Measurements from ENCODE around the gene CSF3R.
A peak's percentile ranks its signal among the peaks of the same experiment; 100 is the strongest.
"Not testable (repeated sequence)": the region's sequence is repeated elsewhere in the genome, so short reads cannot be mapped to it uniquely, and the experiment has no call there.

The CSF3R gene

DNA sequence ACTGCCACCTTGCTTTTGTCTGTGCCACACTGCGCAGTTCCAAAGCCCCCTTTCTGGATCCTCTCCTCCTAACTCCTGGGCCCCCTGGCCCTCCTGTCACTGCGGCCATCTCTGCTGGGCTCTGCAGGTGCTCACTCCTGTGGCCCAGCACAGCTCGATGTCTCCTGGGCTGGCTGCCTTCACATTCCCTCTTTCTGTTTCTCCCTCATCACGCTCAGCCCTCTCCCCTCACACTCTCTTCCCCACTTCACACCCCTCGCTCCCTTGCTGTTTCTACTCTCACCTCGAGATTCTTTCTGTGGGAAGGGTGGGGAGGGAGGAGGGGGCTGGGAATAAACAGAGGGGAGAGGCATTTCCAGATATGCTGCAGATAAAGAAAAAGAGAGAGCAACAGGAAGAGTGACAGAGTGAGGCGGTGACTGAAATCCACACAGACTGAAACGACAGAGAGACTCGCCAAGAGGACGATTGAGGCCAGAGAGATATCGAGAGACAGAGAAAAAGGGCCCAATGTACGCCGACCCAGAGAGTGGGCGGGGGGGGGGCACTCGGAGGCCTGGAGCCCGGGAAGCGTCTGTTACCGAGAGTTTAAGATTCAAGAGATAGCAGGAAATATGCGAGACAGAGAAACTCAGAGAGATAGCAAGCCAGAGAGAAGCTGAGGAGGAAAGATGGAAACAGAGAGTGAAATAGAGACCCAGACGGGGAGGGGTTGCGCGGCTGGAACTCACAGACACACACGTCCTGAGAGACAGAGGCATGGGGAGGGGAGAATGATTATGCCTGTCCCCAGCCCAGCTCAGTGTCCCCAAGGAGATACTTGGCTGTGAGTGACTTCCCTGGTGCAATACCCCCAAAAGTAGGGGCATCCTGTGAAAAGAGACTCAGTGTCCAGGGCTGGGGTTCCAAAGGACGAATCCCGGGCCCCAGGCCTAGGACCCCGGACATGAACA lies 666 bp downstream of the CSF3R start:
- DNase-seq (ENCODE audit: low spot score): no peak

DNA sequence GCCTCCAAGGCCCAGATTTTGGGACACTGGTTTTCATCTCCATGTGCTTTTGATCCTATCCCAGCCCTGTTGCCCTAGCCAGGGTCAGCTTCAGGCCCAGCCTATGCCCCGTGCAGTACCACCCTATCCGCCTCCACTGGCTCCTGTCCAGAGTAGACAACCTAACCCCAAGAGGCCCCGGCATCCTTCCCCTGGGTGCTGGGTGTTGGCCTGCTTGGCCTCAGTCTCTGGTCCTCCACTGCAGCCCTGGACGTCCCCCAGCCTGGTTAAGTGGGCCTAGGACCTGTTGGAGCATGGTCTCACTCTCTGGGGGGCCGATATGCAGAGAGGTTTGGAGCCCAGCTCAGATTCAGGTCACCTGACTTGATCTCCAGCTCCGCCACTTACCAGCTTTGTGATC lies 1.6 kb downstream of the CSF3R start:
- DNase-seq (ENCODE audit: low spot score): no peak

DNA sequence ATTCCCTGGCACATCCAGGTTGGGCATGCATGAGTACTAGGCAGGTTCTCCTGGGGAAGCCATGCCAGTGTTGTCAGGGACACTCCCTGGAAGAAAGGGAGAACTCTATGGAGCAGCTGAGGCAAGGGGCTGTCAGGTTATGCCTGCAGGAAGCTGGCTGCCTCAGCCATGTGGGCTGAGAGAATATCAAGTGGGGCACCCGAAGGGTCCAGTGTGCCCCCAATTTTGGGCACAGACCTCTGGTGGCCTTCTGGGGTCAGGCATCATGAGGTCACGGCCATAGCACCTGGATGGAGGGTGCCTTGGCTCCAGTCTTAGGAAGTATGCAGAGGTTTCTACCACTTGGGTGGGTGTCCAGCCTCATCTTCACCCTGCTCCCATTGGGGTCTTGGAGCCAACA lies 2.6 kb downstream of the CSF3R start:
- no peak for DNase-seq (ENCODE audit: low spot score)

DNA sequence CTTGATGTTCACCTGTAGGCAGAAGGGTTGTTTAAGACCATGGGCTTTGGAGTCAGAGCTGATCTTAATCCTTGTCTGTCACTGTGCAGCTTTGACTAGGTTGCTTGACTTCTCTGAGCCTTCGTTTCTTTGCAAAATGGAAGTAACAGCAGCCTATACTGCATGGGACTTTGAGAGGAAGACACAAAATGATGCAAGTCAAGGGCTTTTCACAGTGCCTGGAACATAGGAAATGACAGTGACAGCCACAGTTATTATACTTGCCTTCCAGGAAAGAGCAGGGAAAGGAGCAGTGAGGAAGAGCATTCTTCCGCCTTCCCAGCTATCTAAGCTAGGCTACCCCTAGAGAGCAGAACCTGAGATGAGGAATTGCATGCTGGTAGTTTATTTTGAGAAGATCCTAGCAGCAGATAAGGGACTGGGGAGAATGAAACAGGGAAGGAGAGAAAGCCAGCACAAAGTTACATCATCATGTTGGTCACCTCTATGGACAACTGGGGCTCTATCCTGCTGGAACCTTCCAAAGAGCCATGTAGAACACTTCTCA lies 3.1 kb downstream of the CSF3R start:
- DNase-seq (ENCODE audit: low spot score): no peak

DNA sequence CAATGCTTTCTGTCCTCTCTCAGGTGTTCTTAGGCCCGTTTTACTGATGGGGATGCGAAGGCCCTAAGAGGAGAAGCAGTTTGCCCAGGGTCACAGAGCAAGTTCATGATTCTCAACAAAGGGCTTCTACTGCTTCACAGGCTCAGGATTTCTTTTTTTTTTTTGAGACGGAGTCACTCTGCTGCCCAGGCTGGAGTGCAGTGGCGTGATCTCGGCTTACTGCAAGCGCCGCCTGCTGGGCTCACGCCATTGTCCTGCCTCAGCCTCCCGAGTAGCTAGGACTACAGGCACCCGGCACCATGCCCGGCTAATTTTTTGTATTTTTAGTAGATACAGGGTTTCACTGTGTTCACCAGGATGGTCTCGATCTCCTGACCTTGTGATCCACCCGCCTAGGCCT lies 5.1 kb downstream of the CSF3R start:
- not testable (repeated sequence) for DNase-seq (ENCODE audit: low spot score)

DNA sequence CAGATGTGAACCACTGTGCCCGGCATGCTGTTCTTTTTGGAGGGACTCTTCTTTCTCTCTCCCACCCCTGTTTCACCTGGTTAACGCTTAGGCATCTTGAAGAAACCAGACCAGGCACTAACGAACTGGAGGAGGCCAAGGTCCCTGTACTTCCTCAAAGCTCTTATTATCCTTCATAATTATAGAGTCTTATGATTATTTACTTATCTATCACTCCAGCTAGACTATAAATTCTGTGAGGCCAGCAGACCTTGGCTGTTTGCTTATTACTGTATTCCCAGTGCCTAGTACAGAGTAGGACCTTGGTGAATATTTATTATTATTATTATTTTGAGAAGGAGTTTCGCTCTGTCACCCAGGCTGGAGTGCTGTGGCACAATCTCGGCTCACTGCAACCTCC lies 5.8 kb downstream of the CSF3R start:
- DNase-seq (ENCODE audit: low spot score): no peak

DNA sequence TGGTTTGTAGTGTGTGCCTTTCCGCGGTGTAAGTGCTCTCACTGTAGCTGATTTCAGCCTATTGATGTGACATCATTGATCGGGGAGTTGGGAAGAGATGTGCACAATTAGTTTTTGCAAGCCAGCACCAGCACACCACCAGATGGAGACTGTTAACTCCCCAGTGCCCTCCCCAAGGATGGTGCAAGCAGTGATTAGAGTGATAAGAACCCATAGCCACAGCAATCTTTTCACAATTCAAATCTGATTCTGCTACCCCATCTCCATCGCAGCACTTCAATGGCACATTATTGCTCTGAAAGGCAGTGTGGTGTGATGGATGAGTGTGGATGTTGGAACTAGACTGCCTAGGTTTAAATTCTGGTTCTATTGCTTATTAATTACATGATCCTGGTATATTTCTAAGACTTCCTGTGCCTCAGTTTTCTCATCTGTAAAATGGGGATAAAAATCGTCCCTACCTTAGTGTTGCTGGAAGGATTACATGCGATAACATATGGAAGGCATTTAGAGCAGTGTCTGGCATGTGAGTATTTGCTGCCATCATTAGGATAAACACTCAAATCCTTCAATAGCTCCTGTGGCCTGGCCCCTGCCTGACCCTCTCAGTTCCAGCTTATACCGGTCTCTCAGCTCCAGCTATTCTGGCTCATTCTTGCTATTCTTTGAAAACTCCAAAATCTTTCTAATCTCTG lies 6.7 kb downstream of the CSF3R start:
- no peak for DNase-seq (ENCODE audit: low spot score)

DNA sequence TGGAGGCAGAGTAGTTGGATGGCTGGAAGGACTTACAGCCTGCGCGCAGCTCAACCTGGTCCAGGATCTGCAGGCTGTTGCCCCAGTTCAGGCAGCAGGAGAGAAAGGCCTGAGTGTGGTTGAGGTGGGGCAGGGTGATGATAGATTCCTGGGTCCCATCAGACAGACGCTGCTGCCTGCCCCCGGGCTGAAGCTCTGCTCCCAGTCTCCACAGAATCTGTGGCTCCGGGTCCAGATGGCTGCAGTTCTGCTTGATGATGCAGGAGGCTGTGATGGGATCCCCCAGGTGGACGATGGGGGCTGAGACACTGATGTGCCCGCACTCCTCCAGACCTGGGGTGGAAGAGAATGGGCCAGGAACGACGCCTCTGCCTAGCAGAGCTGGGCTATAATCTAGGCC lies 7.4 kb downstream of the CSF3R start:
- DNase-seq (ENCODE audit: low spot score): no peak

DNA sequence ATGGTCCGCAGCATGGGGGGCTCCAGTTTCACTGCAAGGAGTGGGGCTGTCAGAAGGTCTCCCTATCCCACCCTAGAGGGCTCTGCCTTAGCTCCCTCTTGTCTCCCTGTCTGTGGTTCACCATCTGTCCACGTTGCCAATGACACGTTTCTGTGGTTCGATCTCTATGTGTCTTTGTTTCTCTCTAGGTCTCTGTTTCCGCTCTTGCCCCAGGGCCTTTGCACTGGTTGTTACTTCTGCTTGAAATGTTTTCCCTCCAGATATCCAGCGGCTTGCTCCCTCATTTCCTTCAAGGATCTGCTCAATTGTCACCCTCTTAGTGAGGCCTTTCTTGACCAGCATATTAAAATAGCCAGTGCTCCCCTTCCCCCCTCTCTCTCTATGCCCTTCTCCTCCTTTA lies 10.1 kb downstream of the CSF3R start:
- no peak for DNase-seq (ENCODE audit: low spot score)

DNA sequence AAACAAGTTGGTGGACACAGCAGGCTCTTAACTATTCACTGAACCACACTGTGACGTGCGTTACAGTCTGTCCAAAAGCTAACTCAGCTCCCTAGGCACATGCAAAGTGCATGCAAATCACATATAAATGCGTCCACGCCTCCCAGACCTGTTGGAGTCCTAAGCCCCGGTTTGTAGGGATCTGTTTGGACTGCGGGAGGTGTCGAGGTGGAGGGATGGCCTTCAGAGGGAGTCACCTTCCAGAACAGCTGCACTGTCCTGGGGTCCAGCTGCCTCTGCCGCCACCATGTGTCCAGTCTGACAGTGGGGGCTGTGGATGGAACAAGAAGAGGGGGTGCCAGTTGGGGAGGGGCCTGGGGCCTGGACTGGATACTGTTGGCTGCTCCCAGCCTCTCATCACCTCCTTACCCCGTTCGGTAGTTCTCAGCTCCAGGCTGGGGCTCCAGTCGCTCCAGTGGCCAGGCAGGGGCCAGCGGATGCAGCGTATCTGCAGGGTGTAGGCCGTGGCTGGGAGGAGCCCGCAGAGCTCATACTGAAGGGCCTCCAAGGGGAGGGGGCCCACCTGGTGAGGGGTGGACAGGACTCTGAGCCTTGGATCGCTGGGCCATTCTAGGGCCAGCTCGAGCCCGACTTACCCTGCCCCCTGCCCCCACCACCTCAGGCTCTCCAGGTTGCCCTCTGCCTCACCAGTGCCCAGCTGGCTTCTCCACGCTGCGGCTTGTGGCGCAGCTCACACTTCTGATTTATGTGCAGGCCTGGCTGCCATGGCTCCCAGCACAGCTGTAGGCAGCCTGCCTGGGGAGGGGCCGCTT lies 10.7 kb downstream of the CSF3R start:
- no peak for DNase-seq (ENCODE audit: low spot score)

DNA sequence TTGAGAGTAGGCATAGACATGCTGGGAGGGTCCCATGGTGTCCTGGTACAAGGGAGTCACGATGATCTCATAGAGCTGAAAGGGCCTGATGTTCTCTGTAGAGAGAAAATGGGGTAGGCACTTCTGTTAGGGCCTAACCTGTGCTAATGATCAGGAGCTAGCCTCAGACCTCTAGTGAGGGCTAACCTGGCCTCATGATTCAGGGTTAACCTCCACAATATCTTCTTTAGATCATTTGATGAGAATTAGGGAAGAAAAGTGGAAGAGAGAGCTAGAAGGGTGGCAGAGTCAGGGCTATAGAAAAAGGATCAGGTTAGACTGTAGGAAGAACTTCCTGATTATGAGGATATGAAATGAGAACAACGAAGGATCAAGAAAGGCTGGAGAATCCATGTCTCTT lies 13.6 kb downstream of the CSF3R start:
- no peak for DNase-seq (ENCODE audit: low spot score)

DNA sequence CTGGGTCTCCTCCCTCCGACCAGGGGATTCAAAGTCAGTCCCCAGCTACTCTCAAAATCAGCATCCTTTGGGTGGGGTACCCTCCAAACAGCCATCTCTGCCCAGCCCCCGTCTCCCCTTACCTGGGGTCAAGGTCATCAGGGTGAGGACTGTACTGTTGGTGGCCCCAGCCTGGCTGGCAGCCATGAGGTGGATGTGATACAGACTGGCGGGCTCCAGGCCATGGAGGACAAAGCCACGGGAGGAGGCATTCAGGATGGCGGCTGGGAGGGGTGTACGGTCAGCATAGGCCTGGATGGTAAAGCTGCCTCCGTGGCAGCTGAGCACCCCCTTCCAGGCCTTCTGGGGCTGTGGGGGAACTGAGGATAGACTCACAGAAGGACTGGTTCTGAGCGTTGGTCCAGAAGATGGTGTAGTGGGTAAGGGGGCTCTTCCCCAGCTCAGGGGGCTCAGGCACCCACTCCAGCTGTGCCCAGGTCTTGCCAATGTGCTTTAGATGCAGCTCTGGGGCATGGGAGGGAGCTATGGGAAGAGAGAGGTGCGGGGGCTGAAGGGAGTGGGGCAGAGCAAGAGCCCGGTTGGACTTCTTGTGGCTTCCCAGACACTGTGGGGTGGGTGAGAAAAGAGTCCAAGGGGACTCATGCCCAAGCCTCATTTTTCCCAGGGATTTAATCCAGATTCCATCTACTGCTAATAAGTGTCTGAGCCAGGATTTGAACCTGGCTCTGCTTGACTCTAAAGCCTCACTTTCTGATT lies 14.8 kb downstream of the CSF3R start:
- DNase-seq (ENCODE audit: low spot score): no peak

DNA sequence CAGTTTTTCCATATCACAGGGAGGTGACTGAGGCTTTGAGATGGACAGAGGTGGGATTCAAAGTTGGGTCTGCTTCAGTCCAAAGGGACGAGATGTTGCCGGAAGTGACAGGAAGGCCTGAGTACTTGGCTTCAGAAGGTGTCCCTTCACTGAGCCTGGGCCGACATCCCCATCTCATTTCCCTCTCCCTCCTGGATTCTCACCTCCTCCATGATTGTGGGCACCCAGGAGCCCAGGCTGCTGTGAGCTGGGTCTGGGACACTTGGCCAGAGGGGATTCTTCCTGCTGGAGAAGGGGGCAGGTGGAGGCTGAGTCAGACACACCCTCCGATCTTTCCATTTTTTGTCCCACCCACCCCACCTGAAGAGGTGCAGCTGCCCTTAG lies 15.7 kb downstream of the CSF3R start:
- no peak for DNase-seq (ENCODE audit: low spot score)

DNA sequence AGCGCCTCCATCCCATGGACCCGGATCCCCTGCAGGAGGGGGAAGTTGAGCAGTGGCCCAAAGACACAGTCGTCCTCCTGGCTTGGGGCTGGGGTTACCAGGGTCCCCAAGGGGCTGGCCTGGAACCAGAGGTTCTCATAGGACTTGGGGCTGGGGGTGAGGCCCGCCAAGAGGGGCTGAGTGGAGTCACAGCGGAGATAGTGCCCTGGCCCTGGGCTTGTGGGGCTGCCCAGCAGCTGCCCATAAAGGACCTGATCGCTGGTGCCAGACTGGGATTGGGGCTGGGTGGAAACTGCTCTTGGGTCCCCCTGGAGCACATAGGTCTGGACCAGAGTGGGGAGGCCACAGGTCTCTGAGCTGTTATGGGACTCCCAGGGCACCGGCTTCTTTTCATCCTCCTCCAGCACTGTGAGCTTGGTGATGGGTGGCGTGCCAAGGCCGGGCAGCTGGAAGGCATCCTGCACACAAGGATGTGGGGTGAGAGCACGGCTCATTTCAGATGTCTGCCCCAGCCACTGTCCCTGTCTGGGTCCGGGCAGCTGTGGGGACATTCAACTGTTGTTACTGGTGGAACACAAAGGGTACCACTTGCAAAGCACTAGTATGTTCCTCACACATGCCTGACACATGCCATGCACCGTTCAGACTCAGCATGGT lies 16.2 kb downstream of the CSF3R start:
- DNase-seq (ENCODE audit: low spot score): no peak

DNA sequence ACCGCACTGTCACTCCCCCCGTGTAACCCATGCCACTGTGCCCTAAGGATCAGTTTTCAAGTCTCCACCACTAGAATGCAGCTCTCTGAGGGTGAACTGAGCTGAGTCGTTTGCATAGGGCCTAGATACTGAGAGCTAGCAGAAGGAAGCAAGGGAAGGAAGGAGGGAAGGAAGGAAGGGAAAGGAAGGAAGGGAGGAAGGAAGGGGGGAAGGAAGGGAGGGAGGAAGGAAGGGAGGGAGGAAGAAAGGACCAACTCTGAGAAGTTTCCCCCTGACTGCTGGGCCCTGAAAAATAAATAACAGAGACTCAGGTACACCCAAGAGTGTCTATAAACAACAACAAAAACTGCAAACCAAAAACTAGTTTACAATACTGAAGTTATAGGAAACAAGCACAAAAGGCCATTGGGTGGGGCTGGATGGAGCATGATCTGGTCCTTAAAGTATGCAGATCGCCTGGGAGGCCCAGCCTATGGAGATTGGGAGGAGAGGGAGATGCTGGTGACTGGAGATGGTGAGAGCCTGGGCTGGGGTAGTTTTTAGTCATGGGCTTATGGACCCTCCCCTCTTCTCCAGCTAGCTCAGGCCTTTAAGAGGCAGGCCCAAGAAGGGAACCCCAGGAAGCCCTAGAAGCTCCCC lies 16.9 kb downstream of the CSF3R start:
- DNase-seq (ENCODE audit: low spot score): no peak

DNA sequence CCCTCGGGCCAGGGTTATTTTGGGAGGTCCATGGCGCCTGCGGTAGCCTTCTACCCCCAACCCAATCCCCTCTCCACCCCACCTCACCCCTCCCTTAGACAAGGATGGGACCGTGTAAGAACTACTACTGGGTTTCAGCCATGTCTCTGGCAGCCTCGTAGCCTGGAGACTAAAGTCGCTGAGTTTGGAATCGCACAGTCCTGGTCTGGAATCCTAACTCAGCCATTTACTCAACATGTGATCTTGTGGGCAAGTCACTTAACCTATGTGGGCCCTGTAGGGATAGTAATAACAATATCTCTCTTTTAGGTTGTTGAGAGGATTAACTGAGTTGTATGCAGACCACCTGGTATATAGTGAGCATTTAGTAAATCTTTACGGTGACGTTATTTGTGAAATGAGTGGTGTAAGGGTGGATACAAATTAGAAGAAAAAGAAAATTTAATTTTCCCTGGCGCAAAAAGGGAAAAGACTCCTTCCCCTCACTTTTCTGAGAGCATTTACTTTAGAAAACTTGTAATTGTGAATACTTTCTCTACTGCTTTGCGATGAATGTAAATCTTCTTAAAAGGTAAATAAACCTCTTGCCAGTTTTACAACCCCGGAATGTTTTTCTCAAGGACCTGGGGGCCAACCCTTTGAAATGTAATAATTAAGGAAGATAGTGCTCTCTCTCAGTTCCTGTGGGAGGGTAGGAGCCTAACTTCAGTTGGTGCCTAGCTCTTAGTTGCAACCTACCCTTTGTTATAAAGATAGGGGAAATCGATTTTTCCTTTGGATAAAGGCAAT lies 17.9 kb downstream of the CSF3R start:
- no peak for DNase-seq (ENCODE audit: low spot score)

DNA sequence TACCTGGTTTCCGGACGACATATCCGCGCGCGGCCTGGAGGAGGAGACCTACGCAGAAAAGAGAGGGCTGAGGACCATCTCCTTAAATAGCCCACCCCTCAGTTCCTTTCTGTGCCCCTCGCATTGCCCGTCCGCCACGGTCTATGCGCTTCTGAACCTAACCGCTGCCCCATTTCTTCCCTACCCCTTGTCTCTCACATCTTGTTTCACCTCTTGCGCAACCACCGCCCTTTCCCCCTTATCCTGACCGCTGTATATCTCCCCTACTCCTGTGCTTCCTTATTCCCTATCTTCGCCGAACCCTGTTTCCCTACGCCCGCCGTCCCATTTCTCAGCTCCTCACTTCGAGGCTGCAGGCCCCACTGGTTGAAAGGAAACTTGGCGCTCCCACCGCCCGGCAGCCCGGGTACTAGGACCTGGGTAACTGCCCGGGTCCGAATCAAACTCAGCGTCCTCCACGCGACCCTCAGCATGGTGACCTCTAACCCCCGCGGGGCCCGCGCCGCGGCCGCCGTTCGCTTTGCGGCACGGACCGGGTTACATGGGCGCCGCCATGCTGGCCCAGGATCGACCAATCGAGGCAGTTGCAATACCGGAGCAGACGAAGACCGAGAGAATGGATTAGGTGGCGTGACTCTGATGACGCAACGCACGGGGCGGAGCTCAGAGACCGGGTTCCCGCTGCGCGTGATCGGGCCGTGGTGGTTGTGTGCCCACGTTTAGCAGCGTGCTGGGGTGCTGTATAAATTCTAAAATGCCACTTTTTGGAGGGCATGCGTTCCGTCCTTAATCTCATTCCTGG lies 18.7 kb downstream of the CSF3R start, which contains the start of gene MRPS15:
MRPS15 (minus strand) TSS at position 582 of the 802 bp plus-strand sequence; CDS start at position 473, 109 bp downstream.
- peak; percentile 96 for DNase-seq (ENCODE audit: low spot score)

DNA sequence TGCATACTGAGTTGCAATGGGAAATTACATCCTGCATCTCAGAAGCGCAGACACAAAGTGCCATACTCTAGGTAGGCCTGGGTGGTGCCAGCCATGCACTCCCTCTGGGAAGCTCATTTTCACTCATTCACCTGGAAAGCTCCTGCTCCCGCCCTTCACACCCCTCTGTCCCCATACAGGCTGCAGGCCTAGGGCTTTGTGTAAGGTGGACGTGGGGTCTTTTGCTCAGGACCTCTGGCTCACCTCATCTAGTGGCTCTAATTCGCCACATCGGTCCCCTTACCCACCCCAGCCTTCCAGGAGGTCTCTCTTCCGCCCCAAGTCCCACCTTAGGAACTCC lies 19.3 kb downstream of the CSF3R start:
- no peak for DNase-seq (ENCODE audit: low spot score)

DNA sequence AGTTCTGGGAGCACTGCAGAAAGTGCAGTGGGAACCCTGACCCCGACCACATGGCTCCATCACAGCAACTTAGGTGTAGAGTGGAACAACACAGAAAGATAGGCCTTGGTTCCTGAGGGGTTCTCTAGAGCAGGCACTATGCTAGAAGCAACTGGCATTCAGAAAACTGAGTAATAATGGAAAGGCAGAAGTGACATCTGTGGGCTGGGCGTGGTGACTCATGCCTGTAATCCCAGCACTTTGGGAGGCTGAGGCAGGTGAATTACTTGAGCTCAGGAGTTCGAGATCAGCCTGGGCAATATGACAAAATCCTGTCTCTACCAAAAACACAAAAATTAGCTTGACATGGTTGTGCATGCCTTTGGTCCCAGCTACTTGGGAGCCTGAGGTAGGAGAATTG lies 23.8 kb downstream of the CSF3R start:
- no peak for DNase-seq (ENCODE audit: low spot score)

Measured in putamen (tissue), 1 donor.